ENCODE results near the gene EML4.

EML4 gene

DNA sequence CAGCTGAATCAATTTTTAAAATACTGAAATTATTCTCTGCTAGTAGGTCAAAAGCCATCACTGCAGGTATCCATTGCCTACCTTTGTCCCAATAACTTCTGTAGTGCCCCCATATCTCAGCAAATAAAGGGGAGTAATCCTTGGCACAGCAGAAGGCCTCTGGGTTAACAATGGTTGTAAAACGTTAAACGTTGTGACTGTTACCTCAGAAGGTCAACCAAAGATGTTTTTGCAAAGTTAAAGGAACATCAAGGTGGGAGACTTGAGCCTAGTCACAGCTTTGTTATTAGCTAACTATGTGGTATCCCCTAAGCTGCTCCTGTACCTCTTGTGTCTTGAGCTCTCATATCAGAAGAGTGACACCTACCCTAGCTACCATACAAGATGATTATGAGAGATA, 131.4 kb downstream of the EML4 start:
- no peak for DNase-seq (ENCODE audit: low read depth, low spot score)

DNA sequence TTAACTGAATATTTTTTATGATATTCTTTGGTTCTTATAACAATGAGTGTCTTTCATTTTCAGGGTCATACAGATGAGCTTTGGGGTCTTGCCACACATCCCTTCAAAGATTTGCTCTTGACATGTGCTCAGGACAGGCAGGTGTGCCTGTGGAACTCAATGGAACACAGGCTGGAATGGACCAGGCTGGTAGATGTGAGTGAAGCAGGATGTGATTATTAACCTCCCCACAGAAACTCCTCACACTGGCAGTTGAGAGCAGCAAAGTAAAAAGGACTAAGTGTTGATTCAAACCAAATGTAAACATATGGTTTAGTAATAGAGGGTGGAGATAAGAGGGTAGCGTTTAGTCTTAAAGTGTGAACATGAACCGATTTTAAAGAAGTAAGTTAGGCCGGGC, 134.1 kb downstream of the EML4 start:
- DNase-seq (ENCODE audit: low read depth, low spot score), result no peak

DNA sequence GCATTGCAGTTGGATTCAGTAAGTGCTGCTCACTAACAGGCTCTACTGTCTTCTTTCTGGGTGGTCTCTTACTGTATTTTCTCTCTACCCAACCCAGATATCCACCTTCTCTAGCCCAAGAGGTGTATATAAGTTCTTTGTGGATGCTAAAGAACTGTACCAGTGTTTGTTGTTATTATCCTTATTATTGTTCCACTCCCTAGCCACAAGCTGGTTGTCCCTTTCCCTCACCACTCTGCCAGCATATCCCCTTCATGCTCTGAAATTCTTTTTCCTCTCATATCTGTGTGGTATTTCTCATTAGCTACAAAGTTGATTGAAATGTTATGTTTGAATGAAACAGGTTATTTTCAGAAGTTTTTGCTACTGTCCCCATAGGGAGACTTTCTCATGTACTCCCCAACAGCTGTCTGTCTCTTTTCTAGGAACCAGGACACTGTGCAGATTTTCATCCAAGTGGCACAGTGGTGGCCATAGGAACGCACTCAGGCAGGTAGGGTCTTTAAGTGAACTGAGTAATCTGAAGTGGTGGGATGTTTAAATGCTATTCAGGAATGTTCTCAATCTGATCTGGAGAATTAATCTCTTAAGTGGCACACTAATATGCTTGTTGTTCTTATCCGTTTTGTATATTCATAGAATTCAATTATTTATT, 135.0 kb downstream of the EML4 start:
- no peak for DNase-seq (ENCODE audit: low read depth, low spot score)

DNA sequence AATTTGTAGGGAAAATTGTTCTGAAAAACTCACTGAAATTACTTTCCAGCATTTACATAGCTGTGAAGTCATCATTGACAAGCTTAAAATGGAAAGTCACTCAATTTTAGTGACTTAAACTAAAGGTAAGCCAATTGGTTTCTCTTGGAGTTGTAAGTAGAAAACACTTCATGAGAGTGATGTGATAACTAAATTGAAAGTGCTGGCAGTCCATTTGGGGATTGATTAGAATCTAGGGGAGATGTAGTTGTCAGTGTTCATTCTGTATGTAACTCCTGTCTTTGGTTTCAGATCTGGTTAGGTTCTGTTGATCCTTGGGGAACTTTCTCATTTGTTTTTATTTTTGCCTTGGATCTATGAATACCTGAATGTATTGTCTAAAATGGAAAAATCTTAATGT, 138.0 kb downstream of the EML4 start:
- DNase-seq (ENCODE audit: low read depth, low spot score), result no peak

DNA sequence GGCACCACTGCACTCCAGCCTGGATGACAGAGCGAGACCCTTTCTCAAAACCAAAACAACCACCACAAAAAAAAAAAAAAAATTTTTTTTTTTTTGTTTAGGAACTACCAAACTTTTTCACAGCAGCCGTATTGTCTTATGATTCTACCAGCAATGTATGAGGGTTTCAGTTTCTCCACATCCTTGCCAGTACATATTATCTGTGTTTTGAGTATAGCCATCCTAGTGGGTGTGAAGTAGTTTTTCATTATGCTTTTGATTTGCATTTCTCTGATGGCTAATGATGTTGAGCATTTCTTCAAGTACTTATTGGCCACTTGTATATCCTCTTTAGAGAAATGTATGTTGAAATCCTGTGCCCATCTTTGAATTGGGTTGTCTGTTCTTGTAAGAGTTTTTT, 140.2 kb downstream of the EML4 start:
- no peak for DNase-seq (ENCODE audit: low read depth, low spot score)

DNA sequence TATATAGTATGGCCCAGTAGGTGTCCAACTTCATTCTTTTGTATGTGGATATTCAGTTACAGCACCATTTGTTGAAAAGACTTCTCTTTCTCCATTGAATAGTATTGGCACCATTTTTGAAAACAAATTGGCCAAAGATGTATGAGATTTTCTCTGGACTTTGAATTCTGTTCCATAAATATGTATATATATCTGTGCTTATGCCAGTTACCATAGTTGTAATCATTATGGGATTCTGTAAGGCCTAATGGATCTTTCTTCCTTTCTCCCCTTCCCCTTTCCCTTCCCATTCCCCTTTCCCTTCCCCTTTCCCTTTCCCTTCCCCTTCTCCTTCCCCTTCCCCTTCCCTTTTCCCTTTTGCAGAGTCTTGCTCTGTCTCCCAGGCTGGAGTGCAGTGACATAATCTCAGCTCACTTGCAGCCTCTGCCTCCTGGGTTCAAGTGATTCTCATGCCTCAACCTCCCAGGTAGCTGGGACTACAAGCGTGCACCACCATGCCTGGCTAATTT, 140.9 kb downstream of the EML4 start:
- DNase-seq (ENCODE audit: low read depth, low spot score), result no peak

DNA sequence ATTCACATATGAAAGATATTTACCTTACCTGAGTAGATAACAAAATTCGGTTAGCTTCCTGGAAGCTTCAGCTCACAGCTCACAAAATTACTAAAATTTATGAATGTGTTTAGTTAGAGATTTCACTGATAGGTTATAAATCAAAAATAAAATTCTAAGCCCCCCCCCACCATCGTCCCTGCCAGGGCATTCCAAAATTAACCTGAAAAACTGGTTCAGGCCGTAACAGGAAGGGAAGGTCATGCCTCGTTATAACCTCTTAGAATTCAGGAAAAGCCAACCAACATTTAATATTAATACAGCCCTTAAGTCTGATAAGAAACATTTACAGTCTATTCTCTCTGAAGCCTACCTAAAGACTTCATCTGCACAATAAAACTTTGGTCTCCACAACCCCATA, 143.0 kb downstream of the EML4 start:
- DNase-seq (ENCODE audit: low read depth, low spot score), result no peak

DNA sequence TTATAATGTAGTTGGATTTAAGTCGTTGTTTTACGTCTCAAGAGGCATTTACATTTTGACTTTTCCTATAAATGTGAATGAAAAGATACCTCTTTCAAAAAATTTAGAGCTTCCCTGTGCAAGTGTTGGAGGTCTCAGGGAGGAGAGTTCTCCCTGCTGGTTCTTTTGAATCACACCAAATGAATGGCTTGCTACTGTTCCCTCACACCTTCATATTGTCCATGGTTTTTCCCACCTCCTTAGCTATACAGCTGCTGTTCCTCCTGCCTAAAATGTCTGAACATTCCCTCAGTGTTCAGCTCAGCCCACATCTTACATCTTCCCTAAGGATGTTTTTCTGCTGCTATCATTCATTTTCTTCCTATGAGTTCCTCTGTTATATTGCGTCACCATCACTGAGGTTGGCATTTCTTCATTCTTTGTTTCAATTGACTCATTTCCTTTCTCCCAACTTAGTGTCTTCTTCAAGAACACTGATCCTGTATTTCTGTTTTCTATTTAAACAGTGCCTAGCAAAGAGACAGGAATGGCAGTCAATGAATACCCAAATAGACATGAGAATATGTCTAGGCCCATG, 145.8 kb downstream of the EML4 start:
- DNase-seq (ENCODE audit: low read depth, low spot score), result no peak

DNA sequence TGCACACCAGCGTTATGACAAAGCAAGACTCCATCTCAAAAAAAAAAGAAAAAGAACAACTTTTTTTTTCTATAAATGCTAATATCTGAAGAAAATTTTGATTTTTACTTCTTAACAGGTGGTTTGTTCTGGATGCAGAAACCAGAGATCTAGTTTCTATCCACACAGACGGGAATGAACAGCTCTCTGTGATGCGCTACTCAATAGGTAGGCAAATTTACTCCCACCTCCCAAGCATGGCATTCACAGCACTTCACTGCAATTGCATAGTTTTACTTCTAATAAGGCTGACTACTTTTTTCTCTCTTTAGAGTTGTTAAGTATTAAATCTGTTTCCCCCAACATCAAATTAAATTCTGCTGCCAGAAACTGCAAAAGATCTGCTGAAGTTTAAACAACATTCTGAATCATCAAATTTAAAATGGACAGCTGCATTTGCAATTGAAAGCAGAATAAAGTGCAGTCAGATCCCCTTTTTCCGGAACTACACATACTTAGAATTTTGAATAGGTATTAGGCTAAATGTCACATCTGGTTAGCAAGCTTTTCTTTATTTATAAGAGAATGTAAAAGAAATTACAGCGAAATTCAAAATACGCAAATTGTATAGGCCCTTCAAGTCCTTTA, 146.8 kb downstream of the EML4 start:
- no peak for DNase-seq (ENCODE audit: low read depth, low spot score)

DNA sequence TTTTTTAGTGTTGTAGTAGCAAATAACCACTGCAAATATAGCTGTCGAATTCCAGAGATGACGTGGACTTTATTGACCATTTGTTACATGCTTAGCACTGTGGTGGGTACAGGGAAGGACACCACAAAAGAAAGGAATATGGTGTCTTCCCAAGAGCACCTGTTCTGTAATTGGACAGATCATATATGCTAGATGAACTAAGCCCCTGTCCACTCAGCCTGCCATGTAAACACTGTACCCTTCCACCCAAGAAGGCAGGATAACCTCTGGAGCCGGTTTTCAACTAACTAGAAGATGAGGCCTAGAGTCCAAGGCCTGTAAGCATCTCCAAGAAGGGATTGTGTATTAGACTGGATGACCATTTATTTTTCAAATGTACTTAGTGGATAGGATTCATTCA, 147.8 kb downstream of the EML4 start:
- DNase-seq (ENCODE audit: low read depth, low spot score), result no peak

DNA sequence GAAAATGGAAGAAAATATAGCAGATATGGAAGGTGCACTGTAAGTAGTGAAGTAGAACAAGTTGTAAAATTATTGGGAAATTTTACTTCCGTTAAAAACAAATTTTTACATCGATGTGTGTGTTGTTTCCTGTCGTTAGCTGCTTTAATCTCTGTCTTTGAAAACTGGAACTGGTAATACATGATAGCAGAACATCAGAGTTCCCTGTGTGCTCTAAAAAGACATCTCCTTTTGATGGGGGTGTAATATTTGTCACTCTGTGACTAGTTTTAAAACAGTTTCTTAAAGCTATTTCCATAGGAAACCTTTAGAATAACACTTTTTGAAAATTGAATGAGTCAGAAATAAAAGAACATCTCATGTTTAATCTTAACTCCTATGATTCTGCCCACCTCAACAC, 148.3 kb downstream of the EML4 start:
- no peak for DNase-seq (ENCODE audit: low read depth, low spot score)

DNA sequence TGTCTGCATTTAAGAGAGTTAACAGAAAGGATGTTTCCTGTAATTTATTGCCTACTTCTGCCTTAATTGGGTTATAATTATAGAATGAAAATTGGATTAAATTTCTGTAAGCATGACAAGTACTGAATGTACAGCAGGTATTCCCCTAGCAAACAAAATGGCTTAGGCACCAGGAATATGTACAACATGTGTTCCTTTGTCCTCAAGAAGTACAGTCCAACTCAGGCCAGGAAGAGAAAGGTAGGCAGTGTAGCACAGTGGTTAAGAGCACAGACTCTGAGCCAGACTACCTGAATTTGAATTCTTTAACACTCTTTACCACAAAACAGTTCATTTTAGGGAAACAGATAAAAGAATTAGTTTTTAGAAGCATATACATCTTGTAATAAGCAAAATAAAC, 148.8 kb downstream of the EML4 start:
- DNase-seq (ENCODE audit: low read depth, low spot score), result no peak

DNA sequence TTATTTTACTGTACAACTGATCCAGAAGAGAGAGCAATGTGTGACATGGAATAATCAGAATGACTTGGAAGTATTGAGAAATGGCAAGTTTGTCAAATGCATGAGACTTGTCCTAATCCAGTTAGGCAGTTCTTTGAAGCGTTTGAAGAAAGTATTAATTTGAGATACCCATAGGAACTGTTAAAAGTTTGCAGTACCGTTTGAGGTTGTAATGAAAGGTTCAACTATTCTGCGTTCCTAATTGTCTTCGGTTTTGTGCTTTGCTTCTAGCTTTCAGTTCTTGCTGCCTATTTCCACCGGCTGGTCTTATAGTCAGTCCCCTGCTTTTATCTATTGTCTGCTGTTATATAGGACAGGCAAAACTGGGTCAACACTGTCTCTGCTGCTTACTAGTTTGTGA, 150.1 kb downstream of the EML4 start:
- no peak for DNase-seq (ENCODE audit: low read depth, low spot score)

DNA sequence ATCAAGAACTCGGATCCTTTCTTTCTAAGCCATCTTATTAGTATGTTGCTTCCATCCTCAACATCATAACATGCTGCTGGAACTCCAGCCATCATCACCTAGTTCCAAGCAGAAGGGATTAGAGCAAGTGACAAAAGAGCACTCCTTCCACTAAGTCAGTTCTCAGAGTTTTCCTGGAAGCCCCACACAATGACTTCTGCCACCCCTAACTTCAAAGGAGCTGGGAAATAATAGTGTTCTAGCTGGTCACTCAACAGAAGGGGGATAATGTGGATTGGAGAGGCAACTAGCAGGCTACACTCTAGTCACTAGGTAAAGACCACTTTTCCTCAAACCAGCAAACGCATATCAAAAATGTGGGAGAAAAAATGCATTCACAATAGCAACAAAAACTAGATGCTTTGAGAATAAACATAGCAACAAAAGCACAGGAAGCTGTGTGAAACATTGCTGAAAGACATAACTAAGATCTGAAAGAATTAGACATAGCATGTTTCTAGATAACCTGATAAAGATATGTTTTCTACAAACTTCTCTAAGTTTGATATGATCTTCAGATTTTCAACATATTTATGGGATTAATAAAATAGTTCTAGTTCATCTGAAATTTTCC, 152.4 kb downstream of the EML4 start:
- no peak for DNase-seq (ENCODE audit: low read depth, low spot score)

DNA sequence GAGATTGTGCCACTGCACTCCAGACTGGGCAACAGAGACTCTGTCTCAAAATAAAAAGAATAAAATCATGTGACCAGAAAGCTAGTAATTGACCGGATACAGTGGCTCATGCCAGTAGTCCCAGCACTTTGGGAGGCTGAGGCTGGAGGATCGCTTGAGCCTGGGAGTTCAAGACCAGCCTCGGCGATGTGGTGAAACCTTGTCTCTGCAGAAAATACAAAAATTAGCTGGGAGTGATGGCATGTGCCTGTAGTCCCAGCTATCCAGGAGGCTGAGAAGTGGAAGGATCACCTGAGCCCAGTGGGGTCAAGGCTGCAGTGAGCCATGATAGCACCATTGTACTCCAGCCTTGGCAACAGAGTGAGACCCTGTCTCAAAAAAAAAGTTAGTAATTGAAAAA, 155.1 kb downstream of the EML4 start:
- no peak for DNase-seq (ENCODE audit: low read depth, low spot score)

DNA sequence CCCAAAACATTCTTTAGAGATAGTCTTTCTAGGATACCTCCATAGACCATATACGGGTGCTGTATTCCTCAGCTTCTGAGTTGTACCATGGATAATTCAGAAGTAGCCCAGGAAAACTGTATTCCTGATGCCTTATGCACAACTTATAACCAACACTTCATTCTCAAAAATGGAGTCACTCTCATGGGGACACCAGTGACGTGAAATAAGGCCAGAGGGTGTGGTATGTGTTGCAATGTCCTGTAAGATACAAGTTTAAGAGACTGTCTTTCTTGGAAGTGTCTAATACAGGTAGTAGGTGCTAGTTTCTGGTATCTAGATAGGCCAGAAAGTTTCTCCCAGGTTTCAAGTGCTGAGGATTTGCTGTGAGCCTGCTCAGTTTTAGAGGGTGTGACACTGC, 155.8 kb downstream of the EML4 start:
- DNase-seq (ENCODE audit: low read depth, low spot score), result no peak

DNA sequence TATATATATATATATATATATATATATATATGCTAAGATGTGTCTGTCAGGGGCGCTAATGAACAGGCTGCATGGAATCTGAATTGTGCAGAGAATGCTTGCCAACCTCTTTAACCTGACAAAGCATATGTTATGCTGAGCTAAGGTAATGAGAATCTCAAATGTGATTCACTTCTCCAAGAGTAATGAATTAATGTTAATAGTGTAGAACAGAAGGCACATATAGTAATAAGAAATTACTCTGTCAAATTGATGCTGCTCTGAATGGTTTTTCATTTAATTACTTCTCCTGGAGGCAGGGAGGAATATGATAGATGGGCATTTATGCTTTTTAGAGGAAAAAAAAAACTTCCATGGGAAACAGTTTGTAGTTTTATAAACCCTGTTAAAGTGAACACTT, 156.5 kb downstream of the EML4 start:
- no peak for DNase-seq (ENCODE audit: low read depth, low spot score)

DNA sequence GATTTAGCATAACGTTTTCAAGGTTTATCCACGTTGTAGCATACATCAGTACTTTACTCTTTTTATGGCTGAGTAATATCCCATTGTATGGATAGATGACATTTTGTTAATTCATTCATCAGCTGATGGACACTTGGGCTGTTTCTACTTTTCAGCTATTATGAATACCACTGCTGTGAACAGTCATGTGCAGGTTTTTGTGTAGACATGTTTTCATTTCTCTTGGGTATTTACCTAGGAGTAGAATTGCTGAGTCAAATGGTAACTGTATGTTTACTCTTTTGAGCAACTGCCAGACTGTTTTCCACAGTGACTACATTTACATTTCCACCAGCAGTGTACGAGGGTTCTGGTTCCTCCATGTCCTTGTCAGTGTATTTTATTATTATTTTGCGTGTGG, 158.0 kb downstream of the EML4 start:
- DNase-seq (ENCODE audit: low read depth, low spot score), result no peak

DNA sequence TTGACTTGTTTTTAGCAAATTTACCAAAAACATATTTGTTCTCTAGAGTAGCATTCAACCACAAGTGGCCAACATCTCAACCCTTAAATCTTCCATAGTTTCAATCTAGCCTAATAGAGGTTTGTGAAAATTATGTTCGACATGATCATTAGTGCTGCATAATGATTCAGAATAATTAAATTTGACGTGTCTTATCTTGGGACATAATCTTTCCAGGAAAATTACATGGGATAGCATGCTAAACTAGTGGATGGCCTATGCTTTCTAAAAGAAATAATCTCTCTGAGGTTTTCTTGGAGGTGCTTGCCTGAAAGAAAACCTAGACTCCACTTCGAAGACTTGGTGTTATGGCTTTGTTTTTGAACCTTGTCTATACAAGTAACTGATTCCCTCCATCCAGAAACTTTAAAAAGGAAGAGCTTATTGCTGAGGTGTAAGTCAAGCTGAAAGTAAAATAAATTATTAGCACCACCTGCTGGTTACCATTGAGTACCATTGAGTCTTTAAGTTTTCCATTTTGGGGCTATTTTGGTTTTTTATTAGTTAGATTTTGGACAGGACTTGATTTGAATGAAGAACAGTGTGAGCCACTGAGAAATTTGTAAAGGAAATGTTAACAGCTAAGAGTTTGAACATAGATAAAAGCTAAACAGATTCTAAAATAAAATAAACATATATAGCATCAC, 159.1 kb downstream of the EML4 start:
- DNase-seq (ENCODE audit: low read depth, low spot score), result no peak

DNA sequence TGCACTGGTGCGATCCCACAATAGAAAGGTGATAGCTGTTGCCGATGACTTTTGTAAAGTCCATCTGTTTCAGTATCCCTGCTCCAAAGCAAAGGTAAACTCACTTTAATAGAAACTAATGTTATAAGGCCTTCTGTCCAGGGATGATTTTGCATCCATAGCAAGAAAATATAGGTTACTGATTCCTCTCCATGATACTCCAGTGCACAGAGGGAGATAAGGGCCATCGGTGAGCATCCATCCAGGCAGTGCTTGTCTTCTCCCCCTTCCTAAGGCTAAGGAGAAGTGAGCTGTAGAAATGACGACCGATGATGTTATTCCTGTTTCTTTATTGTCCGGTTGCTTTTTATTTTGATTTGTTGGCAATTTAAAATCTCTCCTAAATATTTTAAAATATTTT, 159.8 kb downstream of the EML4 start:
- no peak for DNase-seq (ENCODE audit: low read depth, low spot score)

DNA sequence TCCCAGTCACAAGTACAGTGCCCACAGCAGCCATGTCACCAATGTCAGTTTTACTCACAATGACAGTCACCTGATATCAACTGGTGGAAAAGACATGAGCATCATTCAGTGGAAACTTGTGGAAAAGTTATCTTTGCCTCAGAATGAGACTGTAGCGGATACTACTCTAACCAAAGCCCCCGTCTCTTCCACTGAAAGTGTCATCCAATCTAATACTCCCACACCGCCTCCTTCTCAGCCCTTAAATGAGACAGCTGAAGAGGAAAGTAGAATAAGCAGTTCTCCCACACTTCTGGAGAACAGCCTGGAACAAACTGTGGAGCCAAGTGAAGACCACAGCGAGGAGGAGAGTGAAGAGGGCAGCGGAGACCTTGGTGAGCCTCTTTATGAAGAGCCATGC, 160.6 kb downstream of the EML4 start:
- DNase-seq (ENCODE audit: low read depth, low spot score), result no peak

DNA sequence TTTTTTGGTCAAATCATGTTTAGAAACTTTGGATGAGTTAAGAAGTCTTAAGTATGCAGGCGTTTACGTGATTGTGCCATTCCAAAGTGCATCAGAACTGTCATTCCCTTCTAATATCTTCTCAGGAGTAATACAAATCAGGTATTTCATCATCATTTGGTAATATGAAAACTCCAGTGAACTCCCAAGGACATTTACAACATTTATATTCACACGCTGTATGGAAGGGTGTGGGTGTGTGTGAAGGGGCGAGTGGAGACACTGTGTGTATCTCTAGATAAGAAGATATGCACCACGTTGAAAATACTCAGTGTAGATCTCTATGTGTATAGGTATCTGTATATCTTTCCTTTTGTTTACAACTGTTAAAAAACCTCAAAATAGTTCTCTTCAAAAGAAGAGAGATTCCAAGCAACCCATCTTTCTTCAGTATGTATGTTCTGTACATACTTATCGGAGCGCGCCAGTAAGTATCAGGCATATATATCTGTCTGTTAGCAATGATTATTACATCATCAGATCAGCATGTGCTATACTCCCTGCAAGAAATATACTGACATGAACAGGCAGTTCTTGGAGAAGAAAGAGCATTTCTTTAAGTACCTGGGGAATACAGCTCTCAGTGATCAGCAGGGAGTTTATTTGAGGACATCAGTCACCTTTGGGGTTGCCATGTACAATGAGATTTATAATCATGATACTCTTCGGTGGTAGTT, 162.6 kb downstream of the EML4 start:
- no peak for DNase-seq (ENCODE audit: low read depth, low spot score)
